Sigmoid colon (tissue), 4 donors: ENCODE results near the gene ASB3.

Experiments used
- EP300 ChIP-seq, 4 donors: sonication (generic); formaldehyde crosslinking; IDR thresholded peaks; one replicate each; pipeline ENCODE4 v1.6.1; 2017; ENCODE audit warnings: antibody characterized with exemption in 4 of 4
- POLR2A ChIP-seq, 2 donors: fragments of 450-650 bp; IDR thresholded peaks; one replicate each; pipeline ENCODE4 v1.6.1; 2016; ENCODE audit warnings: antibody characterized with exemption in 2 of 2, mild to moderate bottlenecking in 2 of 2, moderate library complexity in 2 of 2
- POLR2AphosphoS5 ChIP-seq, 4 donors: sonication (generic); formaldehyde crosslinking; IDR thresholded peaks; one replicate each; pipeline ENCODE4 v1.6.1; 2017; ENCODE audit warnings: antibody characterized with exemption in 4 of 4
- TF ChIP-seq, protein P1 (sequence below), 4 experiments: fragments of 450-650 bp in 3 of 4; fragments of 200-600 bp in 1 of 4; IDR thresholded peaks; one replicate each; pipeline ENCODE4 v1.5.1; 2016 to 2019; ENCODE audit warnings: antibody characterized with exemption in 4 of 4, mild to moderate bottlenecking in 3 of 4, moderate library complexity in 2 of 4

DNA sequence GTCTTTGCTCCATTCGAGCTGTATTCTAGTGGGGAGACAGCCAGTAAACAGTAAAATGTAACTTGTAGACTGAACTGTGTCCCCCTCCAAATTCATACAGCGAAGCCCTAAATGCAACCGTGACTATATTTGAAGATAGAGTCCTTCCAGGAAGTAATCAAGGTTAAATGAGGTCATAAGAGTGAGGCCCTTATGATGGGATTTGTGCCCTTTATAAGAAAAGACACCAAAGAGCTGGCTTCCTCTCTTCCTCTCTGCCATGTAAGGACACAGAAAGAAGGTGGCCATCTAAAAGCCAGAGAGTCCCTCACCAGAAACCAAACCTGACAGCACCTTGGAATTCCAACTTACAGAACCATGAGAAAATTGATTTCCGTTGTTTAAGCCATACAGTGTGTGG, 41.6 kb upstream of the ASB3 start:
- TF ChIP-seq POLR2A (IDR thresholded peaks at IDR 0.05) (no peak), POLR2AphosphoS5 (IDR thresholded peaks at IDR 0.05) (no peak), EP300 (IDR thresholded peaks at IDR 0.05) (no peak)
- TF ChIP-seq, protein P1, sequence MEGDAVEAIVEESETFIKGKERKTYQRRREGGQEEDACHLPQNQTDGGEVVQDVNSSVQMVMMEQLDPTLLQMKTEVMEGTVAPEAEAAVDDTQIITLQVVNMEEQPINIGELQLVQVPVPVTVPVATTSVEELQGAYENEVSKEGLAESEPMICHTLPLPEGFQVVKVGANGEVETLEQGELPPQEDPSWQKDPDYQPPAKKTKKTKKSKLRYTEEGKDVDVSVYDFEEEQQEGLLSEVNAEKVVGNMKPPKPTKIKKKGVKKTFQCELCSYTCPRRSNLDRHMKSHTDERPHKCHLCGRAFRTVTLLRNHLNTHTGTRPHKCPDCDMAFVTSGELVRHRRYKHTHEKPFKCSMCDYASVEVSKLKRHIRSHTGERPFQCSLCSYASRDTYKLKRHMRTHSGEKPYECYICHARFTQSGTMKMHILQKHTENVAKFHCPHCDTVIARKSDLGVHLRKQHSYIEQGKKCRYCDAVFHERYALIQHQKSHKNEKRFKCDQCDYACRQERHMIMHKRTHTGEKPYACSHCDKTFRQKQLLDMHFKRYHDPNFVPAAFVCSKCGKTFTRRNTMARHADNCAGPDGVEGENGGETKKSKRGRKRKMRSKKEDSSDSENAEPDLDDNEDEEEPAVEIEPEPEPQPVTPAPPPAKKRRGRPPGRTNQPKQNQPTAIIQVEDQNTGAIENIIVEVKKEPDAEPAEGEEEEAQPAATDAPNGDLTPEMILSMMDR (IDR thresholded peaks at IDR 0.05): no peak
